GM19438 (cell line): ENCODE results near the gene ECT2.
"Not testable (repeated sequence)": the region's sequence is repeated elsewhere in the genome, so short reads cannot be mapped to it uniquely, and the experiment has no call there.

Experiments
- ATAC-seq: cut with Tn5 transposase; IDR thresholded peaks from one replicate; pipeline ENCODE4 v1.9.1; 2021; ENCODE audit warnings: low read depth; ENCODE audit not compliant: unreplicated experiment

ECT2 gene

GRCh38 chr3:172739462-172739861, 11.1 kb upstream of the ECT2 start:
- no peak for ATAC-seq

GRCh38 chr3:172746475-172746874, 4.1 kb upstream of the ECT2 start:
- no peak for ATAC-seq

- ATAC-seq: no peak
Measured at GRCh38 chr3:172749230-172749965, 1.1 kb upstream of the ECT2 start.

- no peak for ATAC-seq
Measured at GRCh38 chr3:172750069-172750367, 508 bp upstream of the ECT2 start.

GRCh38 chr3:172751175-172751704, 714 bp downstream of the ECT2 start:
- peak; percentile 19 for ATAC-seq

- ATAC-seq: no peak
Measured at GRCh38 chr3:172752651-172753050, 2.1 kb downstream of the ECT2 start.

GRCh38 chr3:172753125-172753524, 2.6 kb downstream of the ECT2 start:
- ATAC-seq: no peak

- not testable (repeated sequence) for ATAC-seq
Measured at GRCh38 chr3:172760416-172760815, 9.9 kb downstream of the ECT2 start.

GRCh38 chr3:172766241-172766640, 15.7 kb downstream of the ECT2 start:
- no peak for ATAC-seq

- no peak for ATAC-seq
Measured at GRCh38 chr3:172766718-172767405, 16.3 kb downstream of the ECT2 start.

GRCh38 chr3:172770382-172770781, 19.9 kb downstream of the ECT2 start:
- ATAC-seq: no peak

- ATAC-seq: no peak
Measured at GRCh38 chr3:172771672-172772071, 21.1 kb downstream of the ECT2 start.

- ATAC-seq: no peak
Measured at GRCh38 chr3:172776049-172776717, 25.7 kb downstream of the ECT2 start.

GRCh38 chr3:172777901-172778300, 27.4 kb downstream of the ECT2 start:
- no peak for ATAC-seq

GRCh38 chr3:172782235-172782634, 31.7 kb downstream of the ECT2 start:
- no peak for ATAC-seq

GRCh38 chr3:172786036-172786435, 35.5 kb downstream of the ECT2 start:
- no peak for ATAC-seq

GRCh38 chr3:172787019-172787418, 36.5 kb downstream of the ECT2 start:
- ATAC-seq: no peak

- no peak for ATAC-seq
Measured at GRCh38 chr3:172787746-172788145, 37.2 kb downstream of the ECT2 start.

- ATAC-seq: no peak
Measured at GRCh38 chr3:172799246-172799645, 48.7 kb downstream of the ECT2 start.

- ATAC-seq: no peak
Measured at GRCh38 chr3:172800156-172800555, 49.6 kb downstream of the ECT2 start.

GRCh38 chr3:172803489-172803888, 53.0 kb downstream of the ECT2 start:
- ATAC-seq: no peak

- no peak for ATAC-seq
Measured at GRCh38 chr3:172804323-172804722, 53.8 kb downstream of the ECT2 start.
